SK-N-SH treated with all-trans-retinoic acid at 6 μM for 48 hours (cell line): ENCODE results near the gene SPATA20.

Experiments
- ARNTL ChIP-seq: fragments of 450-650 bp; formaldehyde crosslinking; IDR thresholded peaks from 2 replicates; pipeline ENCODE4 v1.5.0; 2020; ENCODE audit warnings: low read depth, mild to moderate bottlenecking, moderate library complexity, borderline replicate concordance
- BACH2 ChIP-seq: fragments of 250-450 bp; sonication (Bioruptor Pico); IDR thresholded peaks from 2 replicates; pipeline ENCODE4 v1.9.0; 2021; ENCODE audit warnings: mild to moderate bottlenecking, borderline replicate concordance
- CREB5 ChIP-seq: fragments of 250-450 bp; sonication (Bioruptor Pico); IDR thresholded peaks from 2 replicates; pipeline ENCODE4 v1.5.1; 2020; ENCODE audit warnings: low read depth, mild to moderate bottlenecking, moderate library complexity
- ESRRG ChIP-seq: fragments of 250-450 bp; sonication (Bioruptor Pico); IDR thresholded peaks from 2 replicates; pipeline ENCODE4 v1.6.1; 2021; ENCODE audit warnings: mild to moderate bottlenecking
- PATZ1 ChIP-seq: fragments of 250-450 bp; sonication (Bioruptor Pico); IDR thresholded peaks from 2 replicates; pipeline ENCODE4 v1.8.0; 2020; ENCODE audit warnings: mild to moderate bottlenecking, moderate library complexity, borderline replicate concordance
- POU6F1 ChIP-seq: fragments of 250-450 bp; sonication (Bioruptor Pico); IDR thresholded peaks from 2 replicates; pipeline ENCODE4 v1.8.0; 2021; ENCODE audit warnings: low read depth, mild to moderate bottlenecking, moderate library complexity, borderline replicate concordance
- TCF4 ChIP-seq: fragments of 250-450 bp; sonication (Bioruptor Pico); IDR thresholded peaks from 2 replicates; pipeline ENCODE4 v1.8.0; 2021; ENCODE audit warnings: mild to moderate bottlenecking, moderate library complexity, borderline replicate concordance
- TOX ChIP-seq: fragments of 250-450 bp; sonication (Bioruptor Pico); IDR thresholded peaks from 2 replicates; pipeline ENCODE4 v1.8.0; 2021; ENCODE audit warnings: mild to moderate bottlenecking, moderate library complexity, borderline replicate concordance
- ZFP3 ChIP-seq: fragments of 250-450 bp; sonication (Bioruptor Pico); IDR thresholded peaks from 2 replicates; pipeline ENCODE4 v1.5.0; 2020; ENCODE audit warnings: mild to moderate bottlenecking, moderate library complexity
- ZFP30 ChIP-seq: fragments of 450-650 bp; formaldehyde crosslinking; IDR thresholded peaks from 2 replicates; pipeline ENCODE4 v1.5.0; 2022; ENCODE audit warnings: mild to moderate bottlenecking, moderate library complexity

GRCh38 chr17:50499721-50500120 lies 47.3 kb upstream of the SPATA20 start:
- TF ChIP-seq PATZ1 (CRISPR knock-in tag) (no peak), BACH2 (CRISPR knock-in tag) (no peak), TOX (CRISPR knock-in tag) (no peak), POU6F1 (CRISPR knock-in tag) (no peak), TCF4 (CRISPR knock-in tag) (no peak), ZFP3 (no peak), ARNTL (CRISPR knock-in tag) (no peak), CREB5 (CRISPR knock-in tag) (no peak), ESRRG (no peak), ZFP30 (CRISPR knock-in tag) (no peak)
